GM19452 (cell line): ENCODE measurements around the gene ELL.
"Not testable (repeated sequence)": the region's sequence is repeated elsewhere in the genome, so short reads cannot be mapped to it uniquely, and the experiment has no call there.

Source experiments
- ATAC-seq: cut with Tn5 transposase; IDR thresholded peaks from one replicate; pipeline ENCODE4 v1.9.1; 2021; ENCODE audit not compliant: unreplicated experiment

ELL gene

GRCh38 chr19:18532168-18532890 is 10.5 kb upstream of the ELL start:
- ATAC-seq = no peak

- ATAC-seq = no peak
Observed at GRCh38 chr19:18531485-18531884, 9.6 kb upstream of the ELL start.

- no peak for ATAC-seq
Observed at GRCh38 chr19:18529782-18530181, 7.9 kb upstream of the ELL start.

- no peak for ATAC-seq
Observed at GRCh38 chr19:18526316-18526715, 4.4 kb upstream of the ELL start.

GRCh38 chr19:18523841-18524240 is 2.0 kb upstream of the ELL start:
- ATAC-seq = no peak

- not testable (repeated sequence) for ATAC-seq
Observed at GRCh38 chr19:18522862-18523440, 1.1 kb upstream of the ELL start.

GRCh38 chr19:18522124-18522861 is 423 bp upstream of the ELL start:
- peak; percentile 84 for ATAC-seq

GRCh38 chr19:18520848-18521691 is 800 bp downstream of the ELL start:
- no peak for ATAC-seq

- no peak for ATAC-seq
Observed at GRCh38 chr19:18519962-18520847, 1.7 kb downstream of the ELL start.

- no peak for ATAC-seq
Observed at GRCh38 chr19:18518639-18519038, 3.2 kb downstream of the ELL start.

- ATAC-seq = no peak
Observed at GRCh38 chr19:18517606-18518005, 4.3 kb downstream of the ELL start.

- no peak for ATAC-seq
Observed at GRCh38 chr19:18515959-18516358, 5.9 kb downstream of the ELL start.

- ATAC-seq = no peak
Observed at GRCh38 chr19:18514800-18515682, 6.8 kb downstream of the ELL start.

- no peak for ATAC-seq
Observed at GRCh38 chr19:18513868-18514267, 8.0 kb downstream of the ELL start.

- no peak for ATAC-seq
Observed at GRCh38 chr19:18510216-18510615, 11.7 kb downstream of the ELL start.

- no peak for ATAC-seq
Observed at GRCh38 chr19:18508585-18508984, 13.3 kb downstream of the ELL start.

- ATAC-seq = no peak
Observed at GRCh38 chr19:18507727-18508440, 14.0 kb downstream of the ELL start.

GRCh38 chr19:18507021-18507726 is 14.7 kb downstream of the ELL start:
- no peak for ATAC-seq
